Ureter (tissue), 1 donor: ENCODE data around the gene SP6. TPM values are rescaled to one million over a fixed set of nuclear protein-coding genes. Genes with fewer than 3 reads are reported as not detected.

ENCODE experiments used
- DNase-seq: peaks from one replicate; pipeline ENCODE4 v3.0.0-alpha.2; 2020; ENCODE audit warnings: low spot score
- total RNA-seq: library from RNA; stranded (reverse); gene quantifications from one replicate; pipeline ENCODE4 v1.2.4, GENCODE V29; 2023
- donor health status: DM: yes; HTN: yes; CAD: no.

Gene SP6
- total RNA-seq, 1 donor from 2014 or later, result 9.2 TPM

GRCh38 chr17:47879776-47880454 lies 29.0 kb upstream of the SP6 start:
- no peak for DNase-seq

GRCh38 chr17:47879028-47879585 lies 28.1 kb upstream of the SP6 start:
- DNase-seq, result no peak

- no peak for DNase-seq
These were observed 27.5 kb upstream of the SP6 start for GRCh38 chr17:47878203-47879027.

DNA sequence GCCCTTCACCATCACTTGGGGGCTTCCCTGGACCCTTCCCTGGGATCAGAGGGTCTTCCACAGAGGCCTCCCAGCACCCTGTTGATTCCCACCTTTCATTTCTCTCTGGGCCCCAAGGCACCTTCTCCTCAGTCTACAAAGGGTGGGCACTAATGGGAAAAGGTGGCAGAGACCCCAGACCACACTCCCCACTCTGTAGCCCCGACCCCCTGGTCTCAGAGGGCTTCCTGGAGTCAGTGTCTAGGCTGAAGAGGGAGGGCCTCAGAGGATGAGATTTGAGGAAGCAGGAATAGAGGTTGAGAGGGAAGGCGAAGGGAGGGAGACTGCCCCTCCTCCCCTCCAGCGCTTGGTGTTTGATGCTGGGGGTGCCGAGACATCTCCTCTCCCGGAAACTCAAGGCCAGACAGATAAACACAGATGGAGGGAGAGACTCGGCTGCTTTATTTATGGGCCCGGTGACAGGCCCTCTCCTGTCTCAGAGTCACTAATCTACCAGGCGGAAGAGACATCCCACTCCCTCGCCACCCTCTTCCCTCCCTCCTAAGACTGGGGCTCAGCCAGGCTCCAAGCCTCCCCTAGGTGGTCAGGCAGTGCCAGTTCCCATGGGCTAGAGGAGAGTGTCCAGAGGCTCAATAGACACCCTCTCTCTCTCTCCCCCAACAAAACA lies 26.5 kb upstream of the SP6 start:
- no peak for DNase-seq

DNA sequence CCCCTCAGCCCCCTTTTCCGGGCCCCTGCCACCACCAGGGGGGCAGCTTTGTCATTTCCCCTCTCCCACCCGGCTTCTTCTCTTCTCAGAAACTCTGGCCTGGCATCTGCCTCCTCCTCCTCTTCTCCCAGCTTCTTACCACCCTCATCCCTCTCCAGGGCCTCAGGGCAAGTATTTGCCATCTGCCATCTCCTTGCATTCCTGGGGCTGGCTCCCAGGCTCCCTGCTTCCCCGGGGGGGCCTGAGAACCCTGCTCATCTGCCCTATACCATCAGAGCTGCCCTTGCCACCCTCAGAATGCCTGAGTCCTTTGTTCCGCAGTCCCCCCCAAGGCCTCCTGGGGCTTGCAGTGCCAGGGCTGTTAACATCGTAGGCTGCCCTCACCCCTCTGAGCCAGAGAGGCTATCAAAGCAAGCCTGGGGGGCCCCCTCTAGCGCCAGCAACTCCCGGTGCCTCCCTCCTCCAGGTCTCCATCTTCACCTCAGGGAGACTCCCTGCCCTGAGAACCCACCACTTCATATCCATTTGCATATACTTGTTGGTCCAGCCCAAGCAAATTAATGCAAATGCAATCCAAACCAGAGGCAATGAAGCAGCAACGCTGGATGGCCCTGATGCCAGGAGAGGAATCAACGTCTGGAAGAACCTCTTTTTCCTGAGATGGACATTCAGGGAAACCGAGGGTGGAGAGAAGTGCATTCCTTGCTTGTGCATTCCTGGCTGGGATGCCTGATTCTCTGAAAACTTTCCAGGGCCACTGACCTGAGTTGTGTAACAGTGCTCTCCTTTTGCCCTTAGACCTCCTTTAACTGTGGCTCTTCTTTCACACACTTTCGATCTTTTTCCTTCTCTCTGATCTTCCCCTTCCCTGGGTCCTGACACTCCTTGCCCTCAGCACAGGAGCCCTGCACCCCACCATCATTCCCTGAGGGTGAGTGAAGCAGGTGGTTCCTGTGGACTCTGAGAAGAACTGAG lies 24.3 kb upstream of the SP6 start:
- DNase-seq, result no peak

GRCh38 chr17:47873200-47874090 lies 22.5 kb upstream of the SP6 start:
- no peak for DNase-seq

- no peak for DNase-seq
These were observed 21.7 kb upstream of the SP6 start for GRCh38 chr17:47872651-47873161.

GRCh38 chr17:47872019-47872650 lies 21.2 kb upstream of the SP6 start:
- no peak for DNase-seq

DNA sequence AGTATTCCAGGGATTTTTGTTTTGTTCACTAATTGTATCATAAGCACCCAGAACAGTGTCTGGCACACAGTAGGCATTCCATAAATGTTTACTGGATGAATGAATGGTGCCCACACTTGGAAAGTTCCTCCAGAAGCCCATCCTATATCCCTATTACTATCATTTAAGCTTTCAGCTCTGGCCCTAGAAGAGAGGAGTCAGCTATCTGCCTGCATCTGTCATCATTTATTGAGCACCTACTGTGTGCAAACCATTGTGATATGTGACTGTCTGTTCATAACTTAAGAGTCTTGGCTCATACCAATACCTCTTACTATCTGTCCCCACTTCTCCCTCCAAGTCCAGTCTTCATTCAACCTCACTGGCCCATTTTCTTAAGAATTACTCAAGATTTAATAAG lies 20.1 kb upstream of the SP6 start:
- DNase-seq, result no peak

- no peak for DNase-seq
These were observed 19.1 kb upstream of the SP6 start for GRCh38 chr17:47870056-47870455.

- DNase-seq, result no peak
These were observed 18.2 kb upstream of the SP6 start for GRCh38 chr17:47869114-47869513.

DNA sequence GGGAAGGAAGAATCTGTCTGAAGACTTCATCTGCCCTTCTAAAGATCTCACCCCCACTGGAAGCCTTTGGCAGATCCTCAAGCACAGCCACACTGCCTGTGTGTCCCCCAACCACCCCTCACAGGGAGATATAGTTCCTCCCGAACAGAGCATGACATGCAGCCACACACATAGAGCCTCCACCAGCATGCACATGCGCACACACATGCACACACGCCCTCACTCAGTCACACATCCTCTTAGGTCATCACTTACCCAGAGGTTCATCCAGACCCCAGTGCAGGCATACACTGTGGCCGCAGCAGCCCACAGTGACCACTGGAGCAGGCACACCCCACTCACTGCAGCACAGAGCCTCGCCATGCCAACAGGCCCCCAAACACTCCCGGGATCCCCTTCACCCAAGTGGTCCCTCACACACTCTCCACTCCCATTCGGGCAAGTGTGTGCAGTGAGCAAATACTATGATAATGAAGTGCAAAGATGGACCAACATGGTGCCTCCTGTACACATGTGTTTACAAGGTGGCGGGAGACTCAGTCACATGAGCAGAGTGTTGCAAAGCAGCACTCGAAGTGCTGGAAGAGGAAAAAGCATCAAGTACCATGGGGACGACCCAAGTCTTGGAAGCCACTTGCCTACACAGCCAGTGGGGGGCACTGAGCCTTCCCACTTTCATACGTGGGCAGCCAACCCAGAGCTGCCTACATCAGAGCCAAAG lies 17.0 kb upstream of the SP6 start:
- no peak for DNase-seq

DNA sequence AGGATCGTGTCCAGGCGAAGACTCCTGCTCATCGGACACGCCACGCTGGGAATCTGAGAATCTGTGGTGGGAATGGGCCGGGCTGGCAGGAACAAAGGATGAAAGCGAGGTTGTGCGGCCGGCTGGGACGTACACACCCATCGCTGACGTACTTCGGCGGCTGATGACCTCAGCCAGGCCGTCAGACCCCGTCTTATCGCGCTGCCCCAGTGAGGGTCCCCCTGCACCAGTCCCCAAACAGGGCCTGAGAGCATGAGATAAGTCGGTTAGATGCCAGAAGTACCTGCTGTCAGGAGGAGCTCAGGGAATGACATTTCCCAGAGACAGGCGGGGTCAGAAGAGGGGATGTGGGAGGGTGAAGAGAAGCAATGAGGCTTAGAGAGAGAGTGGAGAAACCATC lies 16.0 kb upstream of the SP6 start:
- no peak for DNase-seq

DNA sequence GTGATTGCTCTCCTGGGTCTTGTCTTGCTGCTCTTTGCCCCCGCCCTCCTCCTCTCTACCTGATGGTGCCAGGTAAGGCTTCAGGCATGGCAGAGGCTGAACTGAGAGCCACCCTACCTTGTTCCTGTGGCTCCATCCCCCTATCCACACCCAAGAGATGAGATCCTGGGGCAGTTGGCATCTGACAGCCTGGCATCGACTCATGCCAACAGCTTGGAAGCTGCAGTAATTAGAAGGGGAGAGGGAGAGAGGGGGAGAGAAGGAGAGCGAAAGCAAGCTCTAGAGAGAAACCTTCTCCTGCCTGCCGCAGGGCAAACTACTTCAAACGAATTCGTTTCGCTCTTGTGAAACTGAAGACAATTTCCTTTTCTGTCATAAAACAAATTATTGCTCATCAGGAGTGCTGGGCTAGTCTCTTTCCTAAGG lies 13.8 kb upstream of the SP6 start:
- no peak for DNase-seq

- DNase-seq, result no peak
These were observed 11.9 kb upstream of the SP6 start for GRCh38 chr17:47862621-47863440.

DNA sequence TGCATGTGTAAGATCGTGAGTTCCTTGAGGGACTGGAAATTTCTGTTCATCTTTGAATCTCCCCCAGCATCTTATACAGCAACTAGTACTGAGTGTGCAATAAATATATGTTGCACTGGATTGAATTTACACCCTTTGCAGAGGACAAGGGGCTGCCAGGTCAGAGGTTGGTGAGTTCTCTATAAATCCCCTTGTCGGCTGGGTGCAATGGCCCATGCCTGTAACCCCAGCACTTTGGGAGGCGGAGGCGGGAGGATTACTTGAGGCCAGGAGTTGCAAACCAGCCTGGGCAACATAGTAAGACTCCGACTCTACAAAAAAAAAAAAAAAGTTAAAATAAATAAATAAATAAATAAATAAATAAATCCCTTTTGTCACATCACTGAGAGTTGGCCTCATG lies 9.4 kb upstream of the SP6 start:
- DNase-seq, result no peak

- DNase-seq, result no peak
These were observed 6.8 kb upstream of the SP6 start for GRCh38 chr17:47857551-47858455.
